NCI-H1436 treated with DMSO at 0.1 percent for 48 hours (cell line): Measurements from ENCODE around the gene SLC17A9.

ENCODE experiments used
- DNase-seq: peaks from one replicate; lab custom pipeline; 2025; lab: John Stamatoyannopoulos, UW

The SLC17A9 gene

DNA sequence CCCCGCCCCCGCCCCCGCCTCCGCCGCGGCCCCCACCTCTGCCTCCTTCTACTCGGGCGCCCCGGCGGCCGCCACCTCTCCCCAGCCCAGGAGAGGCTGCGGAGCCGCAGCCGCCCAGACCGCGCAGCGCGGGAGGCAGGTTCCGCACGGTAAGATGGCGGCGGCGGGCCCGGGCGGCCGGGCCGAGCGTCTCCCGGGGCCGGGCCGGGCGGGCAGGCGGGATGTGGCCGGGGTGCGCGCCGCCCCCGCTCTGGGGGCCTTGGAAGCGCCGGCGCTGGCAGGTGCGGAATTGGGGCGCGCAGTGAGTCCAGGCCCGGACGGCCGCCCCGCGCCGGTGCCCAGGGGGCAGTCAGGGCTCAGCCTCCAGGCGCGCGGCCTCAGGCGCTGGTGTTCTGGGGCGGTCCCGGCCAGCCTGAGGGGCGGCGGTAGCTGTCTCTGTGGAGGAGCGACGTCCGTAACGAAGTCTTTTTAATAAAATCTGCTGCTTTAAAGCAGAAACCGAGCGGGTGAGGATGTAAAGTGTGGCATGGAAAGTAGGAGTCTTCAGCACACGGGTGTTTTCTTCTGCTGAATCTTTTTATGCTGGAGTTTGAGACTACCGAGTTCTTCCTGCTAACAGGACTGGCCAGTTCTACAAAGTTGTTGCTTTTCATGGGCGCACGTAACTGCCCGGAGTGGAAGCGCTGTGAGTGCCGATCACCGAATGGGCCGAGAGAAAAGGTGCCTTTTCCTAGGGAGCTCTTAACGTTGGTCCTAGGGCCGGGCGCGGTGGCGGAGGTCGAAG is 14.2 kb upstream of the SLC17A9 start, which contains the start of gene GID8:
GID8 (plus strand) TSS at position 43 of the 784 bp plus-strand sequence. CDS start 3,356 bp downstream, outside the sequence.
- no peak for DNase-seq

DNA sequence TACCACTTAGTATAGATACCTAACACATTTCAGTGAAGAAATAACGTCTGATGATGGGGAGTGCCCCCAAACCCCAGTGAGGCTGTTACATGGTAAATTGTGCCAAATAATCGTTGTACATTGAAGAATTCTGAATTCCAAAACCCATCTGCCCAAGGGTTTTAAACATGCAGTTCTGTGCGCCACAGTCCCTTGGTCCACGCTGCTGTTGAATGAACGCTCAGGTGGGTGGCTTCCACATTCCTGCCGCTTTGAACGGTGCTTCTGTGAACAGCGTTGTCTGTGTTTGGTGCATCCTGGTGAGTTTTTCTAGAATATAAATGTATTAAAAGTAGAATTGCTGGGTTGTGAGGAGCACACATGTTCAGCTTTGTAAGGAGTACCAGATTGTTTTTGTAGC is 11.6 kb upstream of the SLC17A9 start:
- no peak for DNase-seq

DNA sequence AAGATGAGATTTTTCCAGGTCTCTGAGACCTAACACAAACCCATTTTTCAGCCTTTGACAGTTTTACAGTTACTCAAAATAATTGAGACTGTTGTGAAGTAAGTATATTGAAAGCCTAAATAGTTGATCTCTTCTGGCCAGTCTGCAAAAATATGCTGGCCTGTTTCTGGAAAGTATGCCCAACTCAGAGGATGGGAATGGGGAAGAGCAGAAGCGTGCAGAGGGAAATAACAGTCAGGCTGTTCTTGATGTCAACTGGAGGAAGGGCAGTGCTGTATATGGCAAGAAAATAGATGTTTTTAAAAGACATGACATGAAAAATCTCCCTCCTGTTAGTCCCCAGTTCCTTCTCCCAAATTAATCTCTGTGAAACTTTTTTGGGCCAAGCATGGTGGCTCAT is 10.7 kb upstream of the SLC17A9 start:
- DNase-seq: no peak

DNA sequence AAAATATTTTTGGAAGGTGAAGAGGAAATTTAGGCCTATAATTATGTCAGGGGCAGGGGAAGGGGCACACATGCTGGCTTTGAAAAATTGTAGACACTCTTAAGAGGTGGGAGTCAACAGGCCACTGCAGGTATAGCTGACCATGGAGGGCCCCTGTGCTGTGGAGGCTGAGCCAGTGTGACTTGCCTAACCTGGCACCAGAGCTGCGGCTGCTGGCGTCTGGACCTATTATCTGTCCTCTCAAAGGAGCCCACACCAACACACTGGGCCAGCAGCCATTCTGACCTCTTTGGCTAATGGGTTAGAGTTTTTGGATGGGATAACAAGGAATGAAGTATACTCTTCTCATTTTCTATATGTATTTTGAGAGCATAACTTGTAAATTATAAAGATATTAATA is 10.1 kb upstream of the SLC17A9 start:
- DNase-seq: no peak

DNA sequence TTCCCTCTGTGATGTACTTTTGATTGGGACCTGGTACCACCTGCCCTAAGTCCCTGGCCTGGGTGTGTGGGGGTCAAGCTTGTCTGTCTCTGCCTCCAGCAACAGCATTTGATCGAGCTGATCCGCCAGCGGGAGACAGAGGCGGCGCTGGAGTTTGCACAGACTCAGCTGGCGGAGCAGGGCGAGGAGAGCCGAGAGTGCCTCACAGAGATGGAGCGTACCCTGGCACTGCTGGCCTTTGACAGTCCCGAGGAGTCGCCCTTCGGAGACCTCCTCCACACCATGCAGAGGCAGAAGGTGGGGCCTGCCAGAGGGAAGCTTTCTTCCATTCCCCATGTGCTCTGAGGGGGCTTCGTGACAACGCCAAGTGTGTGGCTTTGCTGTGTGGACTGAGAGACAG is 9.1 kb upstream of the SLC17A9 start:
- no peak for DNase-seq

DNA sequence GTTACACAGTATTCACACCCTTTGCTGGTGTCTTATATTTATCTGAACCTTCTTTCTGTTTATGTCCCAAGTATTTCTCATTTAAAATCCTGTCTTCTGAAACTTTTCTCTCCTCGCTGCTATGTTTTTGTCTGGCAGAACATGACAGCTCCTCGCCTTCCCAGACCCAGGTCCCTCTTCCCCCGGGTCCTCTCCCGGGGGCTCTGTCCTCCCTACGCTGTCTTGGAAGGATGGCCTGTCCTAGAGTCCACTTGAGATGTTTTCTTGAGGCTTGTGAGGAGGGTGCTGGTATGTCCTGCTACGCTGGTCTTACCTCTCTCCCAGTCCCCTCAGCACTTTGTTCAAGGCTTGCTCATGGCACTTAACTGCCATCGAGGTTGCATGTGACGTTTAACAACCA is 8.3 kb upstream of the SLC17A9 start:
- DNase-seq: no peak

DNA sequence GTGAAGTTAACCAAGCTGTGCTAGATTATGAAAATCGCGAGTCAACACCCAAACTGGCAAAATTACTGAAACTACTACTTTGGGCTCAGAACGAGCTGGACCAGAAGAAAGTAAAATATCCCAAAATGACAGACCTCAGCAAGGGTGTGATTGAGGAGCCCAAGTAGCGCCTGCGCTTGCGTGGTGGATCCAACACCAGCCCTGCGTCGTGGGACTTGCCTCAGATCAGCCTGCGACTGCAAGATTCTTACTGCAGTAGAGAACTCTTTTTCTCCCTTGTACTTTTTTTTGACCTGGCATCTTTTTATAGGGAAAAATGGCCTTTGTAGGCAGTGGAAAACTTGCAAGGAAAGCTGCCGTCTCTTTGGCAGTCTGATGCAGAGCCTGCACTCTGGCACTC is 7.8 kb upstream of the SLC17A9 start:
- no peak for DNase-seq

DNA sequence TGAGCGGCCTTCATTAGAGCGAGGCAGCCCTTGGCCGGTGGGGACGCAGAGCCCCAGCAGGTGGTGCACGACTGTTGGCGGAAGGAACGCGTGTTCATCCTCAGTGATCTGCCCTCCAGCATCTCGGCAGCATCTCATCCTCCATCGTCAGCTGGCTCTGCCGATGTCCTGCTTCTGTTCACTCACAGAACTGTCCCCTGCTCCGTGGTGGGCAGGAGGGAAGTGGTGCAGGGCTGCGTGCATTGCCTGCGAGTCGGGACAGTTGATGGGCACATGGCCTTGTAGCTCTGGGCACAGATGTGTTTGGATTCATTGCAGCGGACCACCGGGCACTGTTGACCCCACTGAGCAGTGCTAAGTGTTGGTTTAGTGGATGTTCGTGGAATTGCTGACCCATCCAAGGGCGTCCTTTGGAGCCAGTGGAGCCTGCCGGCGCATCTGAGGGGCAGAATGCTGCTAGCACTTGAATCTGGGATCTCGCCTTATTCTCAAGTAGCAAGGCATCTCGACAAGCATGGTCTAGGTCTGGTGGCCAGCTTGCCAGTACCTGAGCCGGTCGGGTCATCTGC is 6.7 kb upstream of the SLC17A9 start:
- DNase-seq: no peak

DNA sequence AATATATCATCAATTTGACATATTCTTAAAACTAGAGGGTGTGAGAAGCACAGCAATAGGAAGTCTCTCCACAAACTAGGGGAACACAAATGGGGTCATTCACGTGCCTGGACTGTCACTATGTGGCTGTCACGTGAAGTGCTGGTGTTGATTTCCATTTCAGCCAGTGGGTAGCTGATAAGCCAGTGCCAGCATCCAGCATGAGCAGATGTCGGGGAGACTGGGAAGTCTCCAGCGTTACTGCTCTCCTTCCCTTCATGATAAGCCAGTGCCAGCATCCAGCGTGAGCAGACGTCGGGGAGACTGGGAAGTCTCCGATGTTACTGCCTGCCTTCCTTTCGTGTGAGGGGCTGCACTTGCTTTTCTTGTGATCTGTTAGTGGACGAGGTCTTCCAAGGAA is 5.6 kb upstream of the SLC17A9 start:
- DNase-seq: no peak

DNA sequence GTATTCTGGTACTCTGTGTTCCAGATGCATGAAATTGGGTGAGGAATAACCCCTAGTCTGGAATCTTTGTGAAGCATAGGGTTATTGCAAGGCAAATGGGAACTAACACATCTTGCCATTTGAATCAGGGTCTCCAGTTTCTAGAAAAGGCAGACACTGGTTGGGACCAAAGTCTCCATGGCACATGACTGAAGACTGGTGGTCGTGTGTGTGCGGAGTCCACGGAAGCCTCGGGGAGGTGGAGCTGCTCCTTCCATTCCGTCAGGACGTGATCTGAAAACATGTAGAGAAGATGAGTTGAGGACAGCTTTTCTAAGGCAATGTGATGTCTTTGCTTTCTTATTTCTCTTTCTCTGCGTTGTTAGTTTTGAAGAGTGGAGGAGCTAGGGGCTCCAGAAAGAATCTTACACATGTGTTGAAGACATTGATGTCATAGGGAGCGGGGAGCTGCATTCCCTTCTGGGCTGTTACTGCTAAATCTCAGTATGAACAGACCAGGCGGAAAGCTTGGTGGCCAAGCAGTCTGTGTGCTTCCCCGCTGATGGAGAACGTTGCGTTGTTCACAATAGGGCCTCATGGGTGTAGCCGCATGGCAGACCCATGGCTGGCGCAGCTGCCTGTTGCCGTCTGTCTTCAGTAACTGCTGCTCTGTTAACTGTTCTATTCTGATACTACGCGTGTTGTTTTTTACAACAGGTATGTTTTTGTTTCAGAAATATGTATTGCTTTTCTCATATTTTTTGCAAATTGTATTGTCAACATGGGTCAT is 4.8 kb upstream of the SLC17A9 start:
- no peak for DNase-seq

DNA sequence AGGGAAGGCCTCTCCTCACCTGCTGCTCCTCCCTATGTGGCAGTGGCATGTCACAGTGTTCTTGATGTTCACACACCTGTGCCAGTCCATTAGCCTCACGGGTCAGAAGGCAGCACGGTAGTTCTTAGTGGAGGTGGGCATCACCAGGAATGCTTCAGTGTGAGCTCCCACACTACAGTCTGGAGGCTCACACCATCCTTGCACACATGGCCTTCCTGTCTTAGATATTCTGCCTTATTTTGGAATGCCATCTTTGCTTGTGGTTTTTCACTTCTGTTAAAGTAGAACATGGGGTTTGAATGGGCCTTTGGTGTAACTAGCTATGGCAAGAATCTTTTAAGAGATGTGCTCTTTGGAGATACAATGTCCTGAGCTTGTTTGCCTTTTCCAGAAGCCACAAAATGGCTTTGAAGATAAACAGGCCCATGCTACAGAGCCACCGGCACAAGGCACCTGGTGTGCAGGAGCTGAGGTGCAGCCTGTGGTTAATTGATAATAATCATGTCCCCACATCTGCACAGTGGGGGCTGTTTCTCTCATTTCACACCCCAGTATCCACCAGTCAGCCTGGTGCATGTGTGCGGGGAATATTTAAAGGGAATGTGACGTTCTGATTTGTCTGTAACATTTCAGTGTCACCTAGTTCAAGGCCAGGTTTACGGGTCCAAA is 3.2 kb upstream of the SLC17A9 start:
- no peak for DNase-seq

DNA sequence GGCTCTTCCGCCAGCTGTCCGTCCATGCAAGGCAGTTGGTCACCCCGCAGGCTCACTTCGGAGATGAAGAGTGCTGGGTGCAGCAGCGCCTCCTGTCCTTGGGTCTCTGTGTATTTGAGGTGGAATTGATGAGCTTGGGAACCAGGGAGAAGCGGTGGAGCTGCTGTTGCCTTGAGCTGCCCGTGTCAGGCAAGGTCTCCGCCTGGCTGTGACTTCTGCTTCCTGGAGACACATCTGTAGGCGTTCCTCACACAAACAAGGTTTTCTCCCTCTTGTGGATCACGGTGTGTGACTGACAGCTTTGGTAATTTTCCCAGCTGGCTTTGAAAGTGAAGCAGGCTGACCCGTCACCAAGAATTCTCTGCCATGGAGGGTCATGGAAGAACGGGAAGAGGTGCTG is 2.5 kb upstream of the SLC17A9 start:
- no peak for DNase-seq

DNA sequence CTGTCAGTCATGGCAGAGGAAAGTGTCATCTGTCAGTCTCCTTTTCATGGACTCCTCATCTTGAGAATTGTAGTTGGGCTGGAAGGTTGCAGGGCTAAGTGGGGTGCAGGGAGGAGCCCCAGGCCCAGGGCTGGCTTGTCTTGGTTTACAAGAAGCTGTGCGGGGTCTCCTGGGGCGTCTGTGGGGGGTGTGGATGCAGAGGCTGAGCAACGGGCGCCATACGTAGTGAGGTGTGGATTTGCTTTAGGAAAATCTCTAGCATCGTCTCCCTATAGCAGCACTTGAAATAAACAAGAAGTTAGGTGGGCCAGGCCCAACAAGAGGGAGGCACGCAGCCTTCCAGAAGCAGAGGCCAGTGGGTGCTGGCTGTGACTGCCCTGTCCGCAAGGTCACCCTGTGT is 1.8 kb upstream of the SLC17A9 start:
- DNase-seq: no peak

DNA sequence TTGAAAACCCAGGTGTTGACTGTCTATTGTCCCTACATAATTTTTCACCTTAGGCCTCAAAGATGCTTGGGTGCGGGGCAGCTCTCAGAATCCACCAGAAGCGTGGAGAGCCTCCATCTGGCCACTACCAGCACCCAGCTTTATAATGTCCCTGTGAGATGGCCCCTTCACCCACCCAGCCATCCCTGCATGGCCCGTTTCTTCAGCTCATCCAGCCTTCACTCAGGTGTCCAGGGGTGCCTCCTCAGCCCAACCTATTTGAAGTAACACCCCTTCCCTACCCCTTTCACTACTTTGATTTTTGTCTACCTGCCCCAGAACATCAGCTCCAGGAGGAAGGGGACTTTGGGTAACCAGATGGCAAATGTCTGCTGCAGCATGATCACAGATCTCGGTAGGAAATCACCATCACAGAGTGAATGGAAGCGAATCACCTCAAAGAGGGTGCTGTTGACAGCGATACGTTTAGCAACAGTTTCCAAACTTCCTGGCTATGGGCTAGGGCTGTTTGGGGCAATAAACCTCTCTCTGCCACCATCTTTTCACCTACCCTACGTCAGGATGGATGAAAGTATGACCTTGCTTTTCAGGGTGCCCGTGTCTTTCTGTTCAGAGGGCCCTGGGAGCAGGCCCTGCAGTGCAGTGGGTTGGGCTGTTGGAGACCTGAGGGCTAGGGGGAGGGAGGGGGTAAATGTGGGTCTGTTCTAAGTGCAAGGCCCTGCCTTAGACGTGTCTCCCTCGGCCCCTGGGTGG is 1.2 kb upstream of the SLC17A9 start:
- no peak for DNase-seq

DNA sequence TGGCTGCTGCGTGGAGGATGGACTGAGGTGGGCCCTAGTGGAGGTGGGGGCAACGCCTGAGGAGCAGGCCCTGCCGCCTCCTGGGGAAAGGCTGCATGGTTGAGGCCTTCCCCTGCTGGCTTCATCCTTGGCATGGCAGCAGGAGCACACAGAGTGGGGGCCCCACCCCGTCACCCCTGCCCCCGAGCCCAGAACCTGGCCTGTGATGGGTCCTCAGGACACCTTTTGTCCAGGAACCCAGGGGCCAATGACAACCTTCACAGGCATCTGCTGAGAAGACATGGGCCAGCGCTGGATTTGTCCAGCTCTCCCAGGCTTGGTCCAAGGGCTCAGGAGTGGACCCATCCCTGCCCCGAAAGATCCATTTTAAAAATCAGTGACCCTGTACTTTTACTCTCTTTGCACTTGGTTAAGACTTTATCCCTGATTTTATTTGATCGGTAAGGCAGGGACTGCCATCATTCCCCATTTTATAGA is 575 bp upstream of the SLC17A9 start:
- DNase-seq: no peak

DNA sequence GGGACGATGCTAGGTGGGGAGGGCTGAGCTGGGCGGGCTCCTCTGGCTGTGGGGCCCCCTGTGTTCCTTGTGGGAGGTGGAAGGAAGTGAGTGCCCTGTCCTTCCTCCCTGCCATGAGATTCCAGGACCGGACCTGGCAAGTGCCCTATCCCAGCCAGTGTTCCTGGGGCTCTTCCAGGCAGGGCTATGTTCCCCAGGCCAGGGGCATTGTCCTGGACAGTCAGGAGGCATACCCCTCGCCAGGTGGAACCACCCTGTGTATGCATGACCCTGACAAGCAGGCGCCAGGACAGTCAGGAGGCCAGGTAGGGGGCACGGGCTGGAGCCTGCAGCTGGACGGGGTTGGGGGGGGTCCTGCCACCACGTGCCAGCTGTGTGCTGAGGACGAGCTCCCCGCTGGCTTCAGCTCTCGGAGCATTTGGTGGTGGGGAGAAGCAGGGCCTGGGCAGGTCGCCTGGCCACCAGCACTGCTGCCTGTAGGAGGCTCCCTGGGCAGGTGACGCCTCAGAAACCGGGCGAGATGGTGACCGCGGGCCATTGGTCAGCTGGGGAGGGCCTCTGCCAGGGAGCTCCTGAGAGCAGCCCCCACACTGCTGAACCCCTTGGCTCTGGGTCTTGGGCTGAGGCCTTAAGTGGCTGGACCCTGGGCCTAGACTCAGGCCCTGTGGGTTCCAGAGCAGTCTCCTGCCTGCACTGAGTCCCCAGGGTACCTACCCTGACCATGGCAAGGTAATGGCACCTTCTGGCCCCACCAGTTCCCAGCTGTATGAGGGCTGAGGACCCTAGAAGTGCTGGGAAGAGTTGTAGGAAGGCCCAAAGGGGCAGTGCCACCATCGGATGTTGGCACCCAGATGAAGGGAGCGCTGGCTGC is 694 bp downstream of the SLC17A9 start:
- no peak for DNase-seq

DNA sequence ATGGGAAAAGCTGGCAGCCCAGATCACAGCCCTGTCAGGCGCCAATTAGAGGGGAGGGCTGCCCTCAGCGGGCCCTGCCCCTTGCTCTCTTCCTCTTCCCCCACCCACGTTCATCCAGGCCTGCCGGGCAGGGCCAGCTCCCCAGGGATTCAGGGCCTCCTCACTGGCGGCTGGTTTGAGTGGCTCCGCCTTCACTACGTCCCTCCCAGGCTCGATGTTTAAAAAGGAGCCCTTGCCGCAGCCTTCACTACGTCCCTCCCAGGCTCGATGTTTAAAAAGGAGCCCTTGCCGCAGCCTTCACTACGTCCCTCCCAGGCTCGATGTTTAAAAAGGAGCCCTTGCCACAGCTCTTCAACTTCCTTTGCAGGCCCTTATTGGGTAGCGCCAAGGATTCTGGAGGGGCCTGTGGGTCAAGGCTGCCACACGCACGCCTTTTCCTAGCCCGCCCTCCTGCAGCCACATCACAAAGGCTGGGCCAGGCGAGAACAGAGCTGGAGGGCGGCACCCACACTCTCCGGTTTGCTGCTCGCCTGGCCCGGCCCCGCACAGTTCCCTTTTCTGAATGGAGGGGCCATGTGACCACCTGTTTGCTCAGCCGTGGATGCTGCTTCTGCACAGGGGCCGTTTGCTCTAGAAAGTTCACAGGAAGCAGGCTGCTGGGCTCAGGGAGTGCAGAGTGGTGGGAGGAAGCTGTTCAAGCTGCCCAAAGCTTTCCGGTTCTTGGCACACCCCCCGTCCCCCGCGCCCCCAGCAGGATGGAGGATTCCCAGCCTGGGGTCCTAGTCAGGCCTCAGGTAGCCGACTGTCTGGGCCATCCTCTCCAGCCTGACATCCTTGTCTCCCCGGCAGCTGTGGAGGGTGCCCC is 1.6 kb downstream of the SLC17A9 start:
- DNase-seq: peak; percentile 81

DNA sequence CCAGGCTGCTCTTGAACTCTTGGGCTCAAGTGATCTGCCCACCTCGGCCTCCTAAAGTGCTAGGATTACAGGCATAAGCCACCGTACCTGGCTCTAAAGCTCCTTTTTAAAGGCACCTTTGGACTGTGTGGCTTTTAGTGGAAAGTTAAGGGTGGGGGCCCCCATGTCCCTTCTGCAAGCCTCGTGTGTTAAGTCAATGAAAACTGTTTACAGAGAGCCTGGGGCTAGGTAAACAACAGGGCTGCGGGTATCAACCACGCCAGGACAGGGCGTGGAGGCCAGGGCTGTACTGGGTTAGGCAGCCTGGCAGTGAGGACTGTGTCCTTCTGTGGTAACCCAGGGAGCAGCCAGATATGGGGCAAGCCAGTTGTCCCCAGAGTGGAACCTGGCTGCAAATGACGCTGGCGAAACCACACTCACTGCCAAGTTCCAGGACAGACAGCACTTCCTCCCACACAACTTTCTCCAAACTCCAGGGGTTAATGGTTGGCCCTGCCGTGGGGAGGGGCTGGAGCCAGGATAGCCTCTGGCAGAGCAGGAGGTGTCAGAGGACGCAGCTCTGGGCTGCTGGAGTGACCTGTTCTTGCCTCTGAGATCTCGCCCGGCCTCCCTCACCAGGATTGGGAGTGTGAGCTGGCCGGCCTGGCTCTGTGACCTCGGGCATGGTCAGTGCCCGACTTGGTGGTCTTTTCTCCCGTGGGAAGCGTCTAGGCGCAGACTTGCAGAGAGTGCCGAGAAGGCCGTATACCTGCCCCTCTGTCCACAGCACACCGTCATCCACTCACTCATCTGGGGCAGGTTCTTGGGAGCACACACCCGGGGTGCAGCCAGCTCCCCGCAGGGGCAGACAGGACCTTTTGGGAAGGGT is 3.2 kb downstream of the SLC17A9 start:
- no peak for DNase-seq
